ENCODE measurements around the gene ZP1.

DNA sequence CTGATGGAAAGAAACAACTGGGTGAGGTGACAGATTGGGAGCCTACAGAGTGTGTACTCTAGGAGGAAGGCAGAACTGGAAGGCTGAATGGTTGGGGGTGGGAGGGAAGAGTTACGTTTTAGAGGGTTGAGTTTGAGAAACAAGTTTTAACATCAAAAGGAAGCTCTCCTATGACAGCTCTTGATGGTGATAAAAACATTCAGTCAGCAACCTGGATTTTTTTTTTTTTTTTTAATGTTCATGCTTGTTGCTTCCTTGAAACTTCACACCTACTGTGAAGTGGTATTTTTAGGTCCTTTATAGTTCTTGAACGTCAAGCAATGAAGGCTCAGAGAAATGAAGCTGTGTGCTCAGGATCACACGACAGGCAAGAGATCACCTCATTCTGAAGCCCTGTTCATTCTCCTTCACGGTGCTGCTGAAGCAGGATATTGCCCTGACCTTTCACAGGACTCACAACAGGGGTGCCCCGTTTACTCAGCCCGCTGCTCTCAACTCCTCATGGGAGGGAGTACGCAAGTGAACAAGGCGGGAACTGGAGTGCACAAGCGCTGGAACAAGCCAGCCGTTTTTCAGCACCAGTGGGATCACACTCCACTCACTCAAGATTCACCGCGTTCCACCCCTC lies 45.0 kb downstream of the ZP1 start:
- TF ChIP-seq, protein P1, sequence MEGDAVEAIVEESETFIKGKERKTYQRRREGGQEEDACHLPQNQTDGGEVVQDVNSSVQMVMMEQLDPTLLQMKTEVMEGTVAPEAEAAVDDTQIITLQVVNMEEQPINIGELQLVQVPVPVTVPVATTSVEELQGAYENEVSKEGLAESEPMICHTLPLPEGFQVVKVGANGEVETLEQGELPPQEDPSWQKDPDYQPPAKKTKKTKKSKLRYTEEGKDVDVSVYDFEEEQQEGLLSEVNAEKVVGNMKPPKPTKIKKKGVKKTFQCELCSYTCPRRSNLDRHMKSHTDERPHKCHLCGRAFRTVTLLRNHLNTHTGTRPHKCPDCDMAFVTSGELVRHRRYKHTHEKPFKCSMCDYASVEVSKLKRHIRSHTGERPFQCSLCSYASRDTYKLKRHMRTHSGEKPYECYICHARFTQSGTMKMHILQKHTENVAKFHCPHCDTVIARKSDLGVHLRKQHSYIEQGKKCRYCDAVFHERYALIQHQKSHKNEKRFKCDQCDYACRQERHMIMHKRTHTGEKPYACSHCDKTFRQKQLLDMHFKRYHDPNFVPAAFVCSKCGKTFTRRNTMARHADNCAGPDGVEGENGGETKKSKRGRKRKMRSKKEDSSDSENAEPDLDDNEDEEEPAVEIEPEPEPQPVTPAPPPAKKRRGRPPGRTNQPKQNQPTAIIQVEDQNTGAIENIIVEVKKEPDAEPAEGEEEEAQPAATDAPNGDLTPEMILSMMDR (IDR thresholded peaks at IDR 0.05) = no peak
- no peak for TF ChIP-seq POLR2AphosphoS5 (IDR thresholded peaks at IDR 0.05)

Data from upper lobe of left lung (tissue), 4 donors.